RPMI8226 (cell line): Measurements from ENCODE around the gene DNPH1.

Experiments used
- DNase-seq: peaks from one replicate; pipeline ENCODE4 v3.0.0-alpha.2; 2015

The DNPH1 gene

GRCh38 chr6:43228951-43229802 is at the start of gene DNPH1:
Gene DNPH1, minus strand, starts transcription at chr6:43229481. Its CDS starts 25 bp downstream, at chr6:43229456.
- DNase-seq: peak; percentile 84

GRCh38 chr6:43278524-43279078 is 49.3 kb upstream of the DNPH1 start:
- no peak for DNase-seq

GRCh38 chr6:43277643-43278523 is 48.6 kb upstream of the DNPH1 start:
- DNase-seq: no peak

- no peak for DNase-seq
Measured at GRCh38 chr6:43277306-43277642, 48.0 kb upstream of the DNPH1 start.

GRCh38 chr6:43276577-43277305 is 47.5 kb upstream of the DNPH1 start:
- DNase-seq: no peak

- no peak for DNase-seq
Measured at GRCh38 chr6:43275801-43276576, 46.7 kb upstream of the DNPH1 start.

GRCh38 chr6:43274916-43275597 is 45.8 kb upstream of the DNPH1 start:
- DNase-seq: no peak

- DNase-seq: no peak
Measured at GRCh38 chr6:43274127-43274915, 45.0 kb upstream of the DNPH1 start.

- DNase-seq: no peak
Measured at GRCh38 chr6:43273707-43274106, 44.4 kb upstream of the DNPH1 start.

- no peak for DNase-seq
Measured at GRCh38 chr6:43271944-43272343, 42.7 kb upstream of the DNPH1 start.

GRCh38 chr6:43271103-43271815 is 42.0 kb upstream of the DNPH1 start:
- DNase-seq: no peak

GRCh38 chr6:43269273-43270007 is 40.2 kb upstream of the DNPH1 start:
- peak; percentile 39 for DNase-seq

- no peak for DNase-seq
Measured at GRCh38 chr6:43268782-43269272, 39.5 kb upstream of the DNPH1 start.

GRCh38 chr6:43268355-43268700 is 39.0 kb upstream of the DNPH1 start:
- DNase-seq: no peak

- DNase-seq: no peak
Measured at GRCh38 chr6:43267619-43268354, 38.5 kb upstream of the DNPH1 start.

GRCh38 chr6:43265564-43265963 is 36.3 kb upstream of the DNPH1 start:
- DNase-seq: no peak

- DNase-seq: no peak
Measured at GRCh38 chr6:43264599-43265145, 35.4 kb upstream of the DNPH1 start.
